Neural progenitor cell (in vitro differentiated cells): ENCODE data around the gene HCRTR2. TPM values are rescaled to one million over a fixed set of nuclear protein-coding genes. Genes with fewer than 3 reads are reported as not detected.

Source experiments
- DNase-seq: peaks from one replicate; pipeline ENCODE4 v3.0.0-alpha.2; 2016; ENCODE audit warnings: low spot score
- H2AFZ ChIP-seq: fragments of 200-600 bp; sonication (generic); replicated peaks from 2 replicates; pipeline ENCODE4 v1.6.1; 2016; ENCODE audit warnings: antibody characterized with exemption
- H3F3A ChIP-seq: fragments of 200-600 bp; sonication (generic); 2 replicates; pipeline ENCODE4 v1.6.1; 2016; ENCODE audit warnings: antibody characterized with exemption, low read depth
- H3K27ac ChIP-seq: fragments of 200-600 bp; sonication (generic); 2 replicates; pipeline ENCODE4 v1.5.1; 2016; ENCODE audit warnings: mild to moderate bottlenecking
- H3K27me3 ChIP-seq: fragments of 200-600 bp; sonication (generic); 2 replicates; pipeline ENCODE4 v1.6.1; 2016; ENCODE audit warnings: mild to moderate bottlenecking, moderate library complexity
- H3K36me3 ChIP-seq: fragments of 200-600 bp; sonication (generic); 2 replicates; pipeline ENCODE4 v1.5.1; 2016
- H3K4me1 ChIP-seq: fragments of 200-600 bp; sonication (generic); 2 replicates; pipeline ENCODE4 v1.6.1; 2016; ENCODE audit warnings: mixed run types
- H3K4me2 ChIP-seq: fragments of 200-600 bp; sonication (generic); 2 replicates; pipeline ENCODE4 v1.6.1; 2016
- H3K4me3 ChIP-seq: fragments of 200-600 bp; sonication (generic); 2 replicates; pipeline ENCODE4 v1.5.1; 2016
- H3K79me2 ChIP-seq: fragments of 200-600 bp; sonication (generic); 2 replicates; pipeline ENCODE4 v1.6.1; 2016; ENCODE audit warnings: low read depth
- H3K9ac ChIP-seq: fragments of 200-600 bp; sonication (generic); 2 replicates; pipeline ENCODE4 v1.6.1; 2016
- H3K9me3 ChIP-seq: fragments of 200-600 bp; sonication (generic); 2 replicates; pipeline ENCODE4 v1.5.1; 2016; ENCODE audit warnings: low read depth
- H4K20me1 ChIP-seq: fragments of 200-600 bp; sonication (generic); 2 replicates; pipeline ENCODE4 v1.6.1; 2016; ENCODE audit warnings: low read depth
- H3K27ac Mint-ChIP-seq: 3 replicates; pipeline ENCODE4 v1.8.0; 2021; ENCODE audit warnings: mixed read lengths
- H3K27me3 Mint-ChIP-seq: 2 replicates; pipeline ENCODE4 v1.8.0; 2022; ENCODE audit warnings: low read depth, mild to moderate bottlenecking, inconsistent platforms, moderate library complexity, mixed read lengths; ENCODE audit not compliant: insufficient read depth
- H3K36me3 Mint-ChIP-seq: 3 replicates; pipeline ENCODE4 v1.8.0; 2021; ENCODE audit warnings: mixed read lengths
- H3K4me1 Mint-ChIP-seq: 3 replicates; pipeline ENCODE4 v1.8.0; 2021; ENCODE audit warnings: mixed read lengths
- H3K4me3 Mint-ChIP-seq: 3 replicates; pipeline ENCODE4 v1.8.0; 2021; ENCODE audit warnings: mild to moderate bottlenecking, moderate library complexity, mixed read lengths
- H3K9me3 Mint-ChIP-seq: 3 replicates; pipeline ENCODE4 v1.8.0; 2020; ENCODE audit warnings: mixed read lengths
- EZH2 ChIP-seq: fragments of 200-600 bp; sonication (generic); IDR thresholded peaks from 2 replicates; pipeline ENCODE4 v1.6.1; 2017; ENCODE audit warnings: antibody characterized with exemption, mild to moderate bottlenecking, moderate library complexity
- EZH2phosphoT487 ChIP-seq: fragments of 200-600 bp; sonication (generic); IDR thresholded peaks from 2 replicates; pipeline ENCODE4 v1.6.1; 2017; ENCODE audit warnings: antibody characterized with exemption
- total RNA-seq: library from RNA; depleted of rRNA; stranded (reverse); fragments of >200 nt; gene quantifications from 2 replicates; pipeline ENCODE4 v1.2.3, GENCODE V29; 2015; ENCODE audit warnings: low replicate concordance
- TF ChIP-seq, protein P1 (sequence below): fragments of 200-600 bp; sonication (generic); IDR thresholded peaks from 2 replicates; pipeline ENCODE4 v1.5.1; 2017; ENCODE audit warnings: antibody characterized with exemption, mild to moderate bottlenecking

The HCRTR2 gene
- total RNA-seq, 1 donor from 2014 or later = not detected

DNA sequence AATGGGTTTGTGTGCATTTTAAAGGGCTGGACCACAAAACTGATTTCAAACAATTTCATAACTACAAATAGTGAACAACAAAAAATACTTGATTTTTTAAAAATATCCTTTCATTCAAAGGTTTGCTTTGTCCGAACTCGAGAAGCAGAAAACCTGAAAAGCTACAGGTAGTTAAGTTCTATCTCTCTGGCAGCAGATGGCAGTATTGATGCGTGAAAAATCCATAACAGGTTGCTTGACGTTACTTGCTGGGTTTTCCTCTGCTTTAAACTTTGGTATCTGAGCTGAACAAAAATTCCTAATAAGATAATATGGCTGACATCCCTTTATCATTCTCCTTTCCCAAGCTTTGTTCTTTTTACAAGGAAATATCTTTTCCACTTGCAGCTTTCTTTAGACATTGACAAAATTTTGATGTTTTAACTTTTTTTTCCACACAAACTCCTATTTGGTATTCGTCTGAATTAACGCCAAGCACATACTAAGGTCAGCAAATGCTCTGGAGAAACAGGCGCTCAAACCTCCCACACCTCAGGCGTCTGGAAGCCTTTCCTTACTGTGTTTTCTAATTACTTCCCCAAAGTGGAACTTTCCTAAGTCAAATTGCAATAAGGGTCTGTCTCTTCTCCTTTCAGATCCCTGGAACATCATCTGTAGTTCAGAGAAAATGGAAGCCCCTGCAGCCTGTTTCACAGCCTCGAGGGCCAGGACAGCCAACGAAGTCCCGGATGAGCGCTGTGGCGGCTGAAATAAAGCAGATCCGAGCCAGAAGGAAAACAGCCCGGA, 102.6 kb downstream of the HCRTR2 start:
- no peak overlapping the region for H3K4me2 ChIP-seq
- H3F3A ChIP-seq = no peaks in the 10 kb centered on the region
- no peaks in the 10 kb centered on the region for H3K9me3 ChIP-seq
- H4K20me1 ChIP-seq = no peaks in the 10 kb centered on the region
- H3K79me2 ChIP-seq = no peaks in the 10 kb centered on the region
- H2AFZ ChIP-seq = peak overlapping the region; percentile 80
- peaks cover 6% of the 10 kb centered on the region for H3K4me1 Mint-ChIP-seq
- H3K36me3 ChIP-seq = no peaks in the 10 kb centered on the region
- H3K9me3 Mint-ChIP-seq = no peaks in the 10 kb centered on the region
- H3K4me3 Mint-ChIP-seq = no peak overlapping the region
- H3K27me3 Mint-ChIP-seq = no peaks in the 10 kb centered on the region
- H3K9ac ChIP-seq = no peak overlapping the region
- no peaks in the 10 kb centered on the region for H3K36me3 Mint-ChIP-seq
- no peaks in the 10 kb centered on the region for H3K4me1 ChIP-seq
- H3K4me3 ChIP-seq = no peak overlapping the region
- no peak overlapping the region for H3K27ac Mint-ChIP-seq
- no peak for TF ChIP-seq EZH2phosphoT487
- TF ChIP-seq, protein P1, sequence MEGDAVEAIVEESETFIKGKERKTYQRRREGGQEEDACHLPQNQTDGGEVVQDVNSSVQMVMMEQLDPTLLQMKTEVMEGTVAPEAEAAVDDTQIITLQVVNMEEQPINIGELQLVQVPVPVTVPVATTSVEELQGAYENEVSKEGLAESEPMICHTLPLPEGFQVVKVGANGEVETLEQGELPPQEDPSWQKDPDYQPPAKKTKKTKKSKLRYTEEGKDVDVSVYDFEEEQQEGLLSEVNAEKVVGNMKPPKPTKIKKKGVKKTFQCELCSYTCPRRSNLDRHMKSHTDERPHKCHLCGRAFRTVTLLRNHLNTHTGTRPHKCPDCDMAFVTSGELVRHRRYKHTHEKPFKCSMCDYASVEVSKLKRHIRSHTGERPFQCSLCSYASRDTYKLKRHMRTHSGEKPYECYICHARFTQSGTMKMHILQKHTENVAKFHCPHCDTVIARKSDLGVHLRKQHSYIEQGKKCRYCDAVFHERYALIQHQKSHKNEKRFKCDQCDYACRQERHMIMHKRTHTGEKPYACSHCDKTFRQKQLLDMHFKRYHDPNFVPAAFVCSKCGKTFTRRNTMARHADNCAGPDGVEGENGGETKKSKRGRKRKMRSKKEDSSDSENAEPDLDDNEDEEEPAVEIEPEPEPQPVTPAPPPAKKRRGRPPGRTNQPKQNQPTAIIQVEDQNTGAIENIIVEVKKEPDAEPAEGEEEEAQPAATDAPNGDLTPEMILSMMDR = peak; percentile 77
- no peak for TF ChIP-seq EZH2
- H3K27ac ChIP-seq = no peak overlapping the region
- DNase-seq = peak; percentile 71
- no peaks in the 10 kb centered on the region for H3K27me3 ChIP-seq

GRCh38 chr6:55277646-55278045, 103.3 kb downstream of the HCRTR2 start:
- H3K27ac Mint-ChIP-seq = no peak overlapping the region
- Histone ChIP-seq H2AFZ (peak overlapping the region; percentile 80), H3K9ac (no peak overlapping the region), H3K36me3 (no peaks in the 10 kb centered on the region), H3K27me3 (no peaks in the 10 kb centered on the region), H3F3A (no peaks in the 10 kb centered on the region), H3K27ac (no peak overlapping the region), H3K9me3 (no peaks in the 10 kb centered on the region), H3K79me2 (no peaks in the 10 kb centered on the region), H3K4me1 (no peaks in the 10 kb centered on the region), H3K4me2 (no peak overlapping the region), H4K20me1 (no peaks in the 10 kb centered on the region), H3K4me3 (no peak overlapping the region)
- H3K27me3 Mint-ChIP-seq = no peaks in the 10 kb centered on the region
- no peak for TF ChIP-seq EZH2
- TF ChIP-seq EZH2phosphoT487 = no peak
- TF ChIP-seq, protein P1 = no peak
- H3K36me3 Mint-ChIP-seq = no peaks in the 10 kb centered on the region
- no peak overlapping the region for H3K4me3 Mint-ChIP-seq
- peaks cover 8% of the 10 kb centered on the region for H3K4me1 Mint-ChIP-seq
- no peak for DNase-seq
- H3K9me3 Mint-ChIP-seq = no peaks in the 10 kb centered on the region

- no peaks in the 10 kb centered on the region for H3K36me3 Mint-ChIP-seq
- Histone ChIP-seq H3K79me2 (no peaks in the 10 kb centered on the region), H4K20me1 (no peaks in the 10 kb centered on the region), H3F3A (no peaks in the 10 kb centered on the region), H3K9ac (no peak overlapping the region), H2AFZ (no peak overlapping the region), H3K27me3 (no peaks in the 10 kb centered on the region), H3K27ac (no peak overlapping the region), H3K4me2 (no peak overlapping the region), H3K9me3 (no peaks in the 10 kb centered on the region), H3K36me3 (no peaks in the 10 kb centered on the region), H3K4me1 (no peaks in the 10 kb centered on the region), H3K4me3 (no peak overlapping the region)
- H3K9me3 Mint-ChIP-seq = no peaks in the 10 kb centered on the region
- no peak for DNase-seq
- H3K4me3 Mint-ChIP-seq = no peak overlapping the region
- no peak for TF ChIP-seq EZH2phosphoT487
- TF ChIP-seq EZH2 = no peak
- TF ChIP-seq, protein P1 = no peak
- H3K27me3 Mint-ChIP-seq = no peaks in the 10 kb centered on the region
- H3K4me1 Mint-ChIP-seq = peaks cover 8% of the 10 kb centered on the region
- no peak overlapping the region for H3K27ac Mint-ChIP-seq
Measured at GRCh38 chr6:55281215-55281614, 106.9 kb downstream of the HCRTR2 start.
